ENCODE measurements around the gene TMEM150C.

DNA sequence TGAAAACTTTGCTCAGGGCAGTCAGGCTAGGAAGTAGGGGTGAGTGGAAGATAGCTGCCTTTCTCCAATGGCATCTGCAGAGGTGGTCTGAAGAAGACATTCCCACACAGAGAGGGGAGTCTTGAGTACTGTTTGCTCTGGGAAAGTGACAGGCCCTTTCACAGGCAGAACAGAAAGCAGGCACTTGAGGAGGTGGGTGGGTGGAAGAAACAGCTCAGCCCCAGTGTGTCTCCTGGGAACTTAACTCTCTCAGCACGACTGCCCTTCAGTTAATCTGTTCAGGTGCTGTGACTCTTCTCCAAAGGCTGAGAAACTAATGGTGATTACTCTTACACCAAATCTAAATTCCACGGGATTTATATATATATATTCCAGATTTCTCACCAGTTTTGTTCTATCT, 103.1 kb downstream of the TMEM150C start:
- no peak for TF ChIP-seq EZH2 (IDR thresholded peaks at IDR 0.05; ENCODE audit: low read depth, low read length, severe bottlenecking)
- TF ChIP-seq, protein P1, sequence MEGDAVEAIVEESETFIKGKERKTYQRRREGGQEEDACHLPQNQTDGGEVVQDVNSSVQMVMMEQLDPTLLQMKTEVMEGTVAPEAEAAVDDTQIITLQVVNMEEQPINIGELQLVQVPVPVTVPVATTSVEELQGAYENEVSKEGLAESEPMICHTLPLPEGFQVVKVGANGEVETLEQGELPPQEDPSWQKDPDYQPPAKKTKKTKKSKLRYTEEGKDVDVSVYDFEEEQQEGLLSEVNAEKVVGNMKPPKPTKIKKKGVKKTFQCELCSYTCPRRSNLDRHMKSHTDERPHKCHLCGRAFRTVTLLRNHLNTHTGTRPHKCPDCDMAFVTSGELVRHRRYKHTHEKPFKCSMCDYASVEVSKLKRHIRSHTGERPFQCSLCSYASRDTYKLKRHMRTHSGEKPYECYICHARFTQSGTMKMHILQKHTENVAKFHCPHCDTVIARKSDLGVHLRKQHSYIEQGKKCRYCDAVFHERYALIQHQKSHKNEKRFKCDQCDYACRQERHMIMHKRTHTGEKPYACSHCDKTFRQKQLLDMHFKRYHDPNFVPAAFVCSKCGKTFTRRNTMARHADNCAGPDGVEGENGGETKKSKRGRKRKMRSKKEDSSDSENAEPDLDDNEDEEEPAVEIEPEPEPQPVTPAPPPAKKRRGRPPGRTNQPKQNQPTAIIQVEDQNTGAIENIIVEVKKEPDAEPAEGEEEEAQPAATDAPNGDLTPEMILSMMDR (IDR thresholded peaks at IDR 0.05; ENCODE audit: control extremely low read depth in 1 of 3, insufficient read depth in 1 of 3, low read depth in 1 of 3, low read length in 3 of 3): no peak
- no peak for TF ChIP-seq CBX5 (IDR thresholded peaks at IDR 0.05; ENCODE audit: low read depth, low read length)
- no peak for TF ChIP-seq GTF2F1 (IDR thresholded peaks at IDR 0.05; ENCODE audit: borderline replicate concordance, low read depth, low read length)
- TF ChIP-seq EP300 (IDR thresholded peaks at IDR 0.05; ENCODE audit: borderline replicate concordance in 1 of 2, low read depth in 2 of 2, low read length in 2 of 2): no peak
- no peak for TF ChIP-seq KDM4A (IDR thresholded peaks at IDR 0.05; ENCODE audit: low read depth, low read length, severe bottlenecking)
- TF ChIP-seq YY1 (IDR thresholded peaks at IDR 0.05; ENCODE audit: low read depth, low read length): no peak
- no peak for TF ChIP-seq RNF2 (IDR thresholded peaks at IDR 0.05; ENCODE audit: borderline replicate concordance, low read depth, low read length, missing control alignments, poor library complexity, severe bottlenecking)
- no peak for TF ChIP-seq POLR2AphosphoS5 (IDR thresholded peaks at IDR 0.05; ENCODE audit: low read depth, low read length)
- TF ChIP-seq, protein P2, sequence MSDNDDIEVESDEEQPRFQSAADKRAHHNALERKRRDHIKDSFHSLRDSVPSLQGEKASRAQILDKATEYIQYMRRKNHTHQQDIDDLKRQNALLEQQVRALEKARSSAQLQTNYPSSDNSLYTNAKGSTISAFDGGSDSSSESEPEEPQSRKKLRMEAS (IDR thresholded peaks at IDR 0.05): no peak
- TF ChIP-seq TAF1 (IDR thresholded peaks at IDR 0.05; ENCODE audit: low read depth, low read length): no peak
- no peak for TF ChIP-seq POLR2A (IDR thresholded peaks at IDR 0.05; ENCODE audit: control extremely low read depth in 1 of 2, low read depth in 2 of 2, low read length in 2 of 2)
- no peak for TF ChIP-seq RXRA (IDR thresholded peaks at IDR 0.05; ENCODE audit: insufficient read depth, low read depth, low read length)

Data from H1 (cell line).